Measurements from ENCODE around the gene DRAXIN.

Gene DRAXIN

DNA sequence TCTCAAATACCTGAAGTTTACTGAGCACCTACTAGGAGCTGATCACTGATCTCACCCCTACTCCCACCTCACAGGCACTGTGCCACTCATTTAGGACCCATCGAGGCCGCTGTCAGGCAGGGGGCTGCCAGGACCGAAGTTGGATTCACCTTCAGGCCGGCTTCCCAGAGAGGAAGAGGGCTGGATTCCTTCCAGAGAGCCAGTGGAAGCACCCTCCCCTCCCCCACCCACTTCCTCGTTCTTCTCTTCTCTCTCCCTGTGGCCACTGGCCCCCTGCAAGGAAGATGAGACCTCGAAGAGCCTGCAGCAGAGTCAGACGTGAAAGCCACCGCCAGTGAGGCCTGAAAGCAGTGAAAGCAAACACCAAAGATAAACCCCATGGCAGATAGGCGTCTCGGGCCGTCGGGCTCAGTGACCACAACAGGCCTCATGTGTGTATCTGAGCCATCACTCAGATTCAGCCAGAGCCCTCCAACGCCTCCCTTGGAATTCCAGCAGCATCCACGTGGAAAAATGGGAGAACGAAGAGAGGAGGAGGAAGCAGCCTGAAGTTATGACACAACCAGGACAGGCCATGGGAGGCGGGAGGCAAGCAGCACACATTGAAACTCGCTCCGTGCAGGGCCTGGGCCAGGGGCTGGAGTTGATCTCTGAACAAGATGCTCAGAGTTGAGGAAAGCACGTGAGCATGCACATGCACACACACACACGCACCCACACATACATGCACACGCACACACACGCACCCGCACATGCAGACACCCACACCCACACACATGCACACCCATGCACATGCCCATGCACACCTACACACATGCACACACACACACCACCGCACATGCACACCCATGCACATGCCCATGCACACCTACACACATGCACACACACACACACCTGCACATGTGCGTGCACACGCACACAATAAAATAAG, 38.3 kb downstream of the DRAXIN start:
- peak overlapping the region in 1 of 7 experiments; percentile 4 for H3K4me3 ChIP-seq
- peak overlapping the region in 15 of 21 experiments; percentile 7 to 90 (median 74) for H3K27ac ChIP-seq

GRCh38 chr1:11730429-11730891, 39.0 kb downstream of the DRAXIN start:
- Histone ChIP-seq H3K27ac (peak overlapping the region in 20 of 21 experiments; percentile 40 to 90 (median 76)), H3K4me3 (peak overlapping the region in 1 of 7 experiments; percentile 4)

GRCh38 chr1:11731691-11732283, 40.3 kb downstream of the DRAXIN start:
- Histone ChIP-seq H3K4me3 (peak overlapping the region in 3 of 7 experiments; percentile 3 to 26 (median 24)), H3K27ac (peak overlapping the region in 20 of 21 experiments; percentile 3 to 90 (median 78))

GRCh38 chr1:11733306-11733705, 41.8 kb downstream of the DRAXIN start:
- H3K27ac ChIP-seq = peak overlapping the region in 5 of 21 experiments; percentile 63 to 85 (median 76)

GRCh38 chr1:11735531-11735853, 44.0 kb downstream of the DRAXIN start:
- peak overlapping the region in 19 of 21 experiments; percentile 72 to 98 (median 94) for H3K27ac ChIP-seq
- peak overlapping the region in 5 of 7 experiments; percentile 57 to 86 (median 71) for H3K4me3 ChIP-seq

More at GRCh38 chr1:11733306-11733705, 41.8 kb downstream of the DRAXIN start:
- no peak overlapping the region for H3K4me3 ChIP-seq

- peak within 1 kb of the TSS; percentile 51 to 98 (median 94) for H3K27ac ChIP-seq
- peak within 1 kb of the TSS; percentile 57 to 86 (median 71) for H3K4me3 ChIP-seq
Observed at GRCh38 chr1:11735854-11736745, 44.6 kb downstream of the DRAXIN start, which contains the start of gene AGTRAP. TSS of gene AGTRAP (plus strand) at chr1:11736136. CDS start at chr1:11736209, 73 bp downstream.

DNA sequence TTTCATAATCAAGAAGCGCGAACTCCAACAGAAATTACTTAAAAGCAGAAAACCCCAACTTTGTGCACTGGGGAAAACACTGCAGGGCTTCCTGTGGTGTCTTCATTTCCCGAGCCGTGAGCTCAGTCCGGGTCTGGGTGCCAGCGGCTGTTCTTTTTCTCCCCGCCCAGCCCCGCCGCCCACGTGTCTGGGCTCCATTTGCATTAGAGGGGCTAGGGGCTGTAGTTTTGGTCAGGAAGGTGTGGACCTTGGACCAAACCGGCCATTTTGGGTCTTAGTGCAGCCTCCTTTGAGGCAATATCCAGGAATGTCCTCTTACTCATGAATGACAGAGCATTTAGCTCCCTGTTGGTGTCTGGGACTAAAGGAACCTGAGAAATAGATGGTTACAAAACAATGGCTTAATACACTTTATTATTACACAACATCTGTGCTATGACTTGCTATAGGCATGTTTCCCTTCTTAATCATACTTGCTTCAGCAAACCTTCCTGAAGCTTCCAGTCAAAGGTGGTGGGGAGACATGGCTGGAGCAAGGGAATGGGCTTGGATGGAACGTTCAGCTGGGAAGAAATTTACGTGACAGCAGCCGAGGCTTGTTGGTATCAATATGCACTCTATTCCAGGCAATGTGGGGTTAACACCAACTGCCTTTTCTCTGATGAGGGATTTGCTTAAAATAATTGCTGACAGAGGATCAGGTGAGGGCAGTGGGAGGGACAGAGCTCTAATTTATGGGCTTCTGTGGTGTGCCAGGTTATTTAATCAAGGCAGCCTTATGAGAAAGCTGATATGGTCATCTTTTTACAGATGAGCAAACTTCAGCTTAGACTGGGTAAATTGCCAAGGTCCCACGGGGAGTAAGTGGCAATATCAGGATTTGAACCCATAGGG, 45.5 kb downstream of the DRAXIN start:
- H3K4me3 ChIP-seq = peak overlapping the region; percentile 57 to 86 (median 71)
- peak overlapping the region; percentile 51 to 98 (median 94) for H3K27ac ChIP-seq

- H3K4me3 ChIP-seq = no peak overlapping the region
- peak overlapping the region in 13 of 21 experiments; percentile 6 to 98 (median 94) for H3K27ac ChIP-seq
Observed at GRCh38 chr1:11738096-11738495, 46.6 kb downstream of the DRAXIN start.

- peak overlapping the region in 4 of 21 experiments; percentile 92 to 98 (median 96) for H3K27ac ChIP-seq
- H3K4me3 ChIP-seq = no peak overlapping the region
Observed at GRCh38 chr1:11738783-11739182, 47.3 kb downstream of the DRAXIN start.

- H3K4me3 ChIP-seq = no peak overlapping the region
- H3K27ac ChIP-seq = peak overlapping the region in 7 of 21 experiments; percentile 3 to 44 (median 27)
Observed at GRCh38 chr1:11740258-11741192, 49.0 kb downstream of the DRAXIN start.

DNA sequence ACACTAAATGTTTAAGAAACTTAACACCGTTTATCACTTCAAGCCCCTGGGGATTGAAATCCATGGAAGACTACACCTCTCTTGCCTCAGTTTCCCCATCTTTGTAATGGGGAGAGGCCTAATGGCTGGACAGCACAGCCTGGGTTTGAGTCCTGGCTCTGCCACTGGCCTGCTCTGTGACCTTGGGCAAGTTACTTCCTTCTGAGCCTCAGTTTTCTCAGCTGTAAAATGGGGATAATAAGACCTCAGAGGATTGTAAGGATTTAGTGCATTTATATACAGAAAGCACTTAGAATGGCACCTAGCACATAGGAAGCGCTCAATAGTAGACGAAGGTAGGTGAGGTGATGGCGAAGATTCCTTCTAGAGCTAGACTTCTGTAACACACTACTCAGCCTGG, 50.0 kb downstream of the DRAXIN start:
- Histone ChIP-seq H3K27ac (peak overlapping the region in 3 of 21 experiments; percentile 7 to 35 (median 34)), H3K4me3 (no peak overlapping the region)

- Histone ChIP-seq H3K4me3 (no peak overlapping the region), H3K27ac (no peak overlapping the region)
Observed at GRCh38 chr1:11741919-11742558, 50.5 kb downstream of the DRAXIN start.

- Histone ChIP-seq H3K4me3 (no peak overlapping the region), H3K27ac (no peak overlapping the region)
Observed at GRCh38 chr1:11744287-11744686, 52.8 kb downstream of the DRAXIN start.

DNA sequence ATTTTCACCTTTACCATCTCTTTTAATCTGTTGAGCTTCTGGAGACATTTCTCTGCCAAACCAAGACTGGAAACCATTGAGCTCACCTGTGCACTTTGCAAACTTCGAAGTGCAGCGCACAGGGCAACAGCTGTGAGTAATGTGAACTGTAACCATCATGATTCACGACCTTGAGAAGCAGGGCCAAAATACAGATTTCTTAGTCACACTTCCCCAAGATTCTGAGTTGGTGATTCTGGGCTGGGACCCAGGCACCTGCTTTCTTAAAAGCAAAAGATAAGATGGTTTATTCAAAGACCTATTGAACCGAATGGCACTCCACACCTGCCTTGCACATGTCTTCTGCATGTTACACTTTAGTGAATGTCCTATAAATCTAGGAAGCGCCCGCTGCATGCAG, 54.6 kb downstream of the DRAXIN start:
- no peak overlapping the region for H3K27ac ChIP-seq

DNA sequence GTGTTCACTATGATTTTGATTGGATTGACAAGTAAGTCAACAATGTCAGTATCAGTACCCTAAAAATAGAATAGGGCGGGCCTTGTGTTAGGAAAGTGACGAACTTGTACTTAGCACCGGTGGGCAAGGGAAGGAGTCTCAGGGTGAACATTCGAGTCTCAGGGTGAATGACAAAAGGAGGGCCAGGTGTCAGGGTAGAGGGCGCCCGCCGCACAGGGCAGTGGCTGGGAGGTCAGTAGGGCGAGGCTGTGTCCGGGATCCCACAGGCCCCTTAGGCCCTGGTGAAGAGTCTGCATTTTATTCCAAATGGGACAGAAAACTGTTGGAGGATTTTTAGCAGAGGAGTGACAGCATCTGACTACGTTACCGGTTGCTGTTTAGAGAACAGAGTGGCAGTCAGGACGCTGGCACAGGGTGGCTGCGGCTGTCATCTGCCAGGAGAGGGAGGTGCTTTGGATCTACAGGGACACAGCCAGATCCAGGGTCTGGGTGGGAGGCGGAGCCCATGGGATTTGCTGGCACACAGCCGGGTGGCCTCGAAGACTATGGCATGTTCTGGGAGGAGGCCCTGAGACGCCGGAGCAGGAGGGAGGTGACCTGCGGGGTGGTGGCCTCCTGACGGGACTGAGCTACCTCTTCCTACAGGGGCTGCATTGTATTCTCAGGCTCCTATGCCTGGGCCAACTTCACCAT, 55.4 kb downstream of the DRAXIN start:
- peak overlapping the region in 1 of 21 experiments; percentile 0 for H3K27ac ChIP-seq
- H3K4me3 ChIP-seq = no peak overlapping the region

More for the DNA sequence above, 54.6 kb downstream of the DRAXIN start:
- no peak overlapping the region for H3K4me3 ChIP-seq

Data from skin epidermis (tissue), 12 donors.